ENCODE measurements around the gene BCAR3.

DNA sequence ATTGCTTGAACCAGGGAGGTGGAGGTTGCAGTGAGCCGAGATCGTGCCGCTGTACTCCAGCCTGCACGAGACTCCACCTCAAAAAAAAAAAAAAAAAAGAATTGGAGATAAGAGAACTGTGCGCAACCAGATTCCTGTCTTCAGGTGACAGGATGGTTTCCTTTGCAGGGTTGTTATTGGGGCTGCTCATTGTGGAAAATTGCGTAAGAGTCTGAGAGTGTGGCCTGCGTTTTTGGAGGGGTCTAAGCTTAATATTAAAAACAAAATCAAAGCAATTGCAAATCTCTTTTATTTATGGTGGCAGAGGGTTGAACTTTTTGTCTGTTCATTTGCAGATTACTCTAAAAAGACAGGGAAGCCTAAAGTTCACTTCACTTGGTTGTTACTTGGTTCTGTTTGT, 36.0 kb upstream of the BCAR3 start:
- TF ChIP-seq CTCF (IDR thresholded peaks at IDR 0.05) (no peak), POLR2A (IDR thresholded peaks at IDR 0.05) (no peak), POLR2AphosphoS5 (IDR thresholded peaks at IDR 0.05; ENCODE audit: insufficient read depth in 1 of 2, low read depth in 1 of 2) (no peak)

All from vagina (tissue), 2 donors.